HG03460 (cell line): ENCODE results near the gene STARD4.
A peak's percentile ranks its signal among the peaks of the same experiment; 100 is the strongest.

Source experiments
- ATAC-seq: cut with Tn5 transposase; IDR thresholded peaks from one replicate; pipeline ENCODE4 v1.9.1; 2021; ENCODE audit not compliant: unreplicated experiment

STARD4 gene

GRCh38 chr5:111478266-111478665, 34.1 kb downstream of the STARD4 start:
- no peak for ATAC-seq

- ATAC-seq: peak; percentile 54
Observed at GRCh38 chr5:111472579-111472978, 39.8 kb downstream of the STARD4 start.

GRCh38 chr5:111472096-111472495, 40.2 kb downstream of the STARD4 start:
- peak; percentile 16 for ATAC-seq

GRCh38 chr5:111469903-111470302, 42.4 kb downstream of the STARD4 start:
- ATAC-seq: no peak

GRCh38 chr5:111469293-111469896, 42.9 kb downstream of the STARD4 start:
- ATAC-seq: no peak

GRCh38 chr5:111463311-111463710, 49.0 kb downstream of the STARD4 start:
- no peak for ATAC-seq

- ATAC-seq: no peak
Observed at GRCh38 chr5:111461934-111462333, 50.4 kb downstream of the STARD4 start.

GRCh38 chr5:111461255-111461671, 51.1 kb downstream of the STARD4 start:
- no peak for ATAC-seq

- ATAC-seq: no peak
Observed at GRCh38 chr5:111454776-111455175, 57.6 kb downstream of the STARD4 start.

GRCh38 chr5:111454198-111454622, 58.1 kb downstream of the STARD4 start:
- ATAC-seq: no peak

GRCh38 chr5:111453747-111454146, 58.6 kb downstream of the STARD4 start:
- ATAC-seq: no peak

GRCh38 chr5:111453295-111453694, 59.0 kb downstream of the STARD4 start:
- ATAC-seq: no peak

- no peak for ATAC-seq
Observed at GRCh38 chr5:111447822-111448221, 64.5 kb downstream of the STARD4 start.

GRCh38 chr5:111447099-111447498, 65.2 kb downstream of the STARD4 start:
- no peak for ATAC-seq
